Measurements from ENCODE around the gene PEX3.

DNA sequence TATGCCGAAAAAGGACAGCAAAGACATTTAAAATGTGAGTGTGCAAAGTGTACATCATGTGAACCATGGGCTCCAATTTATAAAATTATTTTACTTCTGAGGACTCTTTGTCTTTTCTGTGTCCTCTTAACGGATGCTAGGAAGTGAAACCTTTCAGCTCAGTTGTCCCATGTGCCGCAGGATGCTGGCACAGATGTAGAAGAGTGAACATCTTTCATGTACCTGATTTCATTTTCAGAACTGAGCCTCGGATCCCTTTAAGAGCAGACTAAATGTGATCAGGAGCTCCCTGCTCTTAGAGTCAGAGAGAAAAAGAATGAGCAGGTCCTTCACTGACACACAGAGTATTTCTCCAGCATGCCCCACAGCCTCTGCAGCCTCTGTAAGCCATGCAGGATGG, 88.5 kb downstream of the PEX3 start:
- TF ChIP-seq GATA2 (IDR thresholded peaks at IDR 0.05; ENCODE audit: low read depth, low read length) = no peak
- no peak for TF ChIP-seq GATA3 (IDR thresholded peaks at IDR 0.05; ENCODE audit: low read depth, low read length)
